ENCODE results near the gene CT47B1.
"Not testable (repeated sequence)": the region's sequence is repeated elsewhere in the genome, so short reads cannot be mapped to it uniquely, and the experiment has no call there.

The CT47B1 gene

GRCh38 chrX:120875766-120876165, at the start of gene CT47B1:
Gene CT47B1 (minus strand): TSS chrX:120875866. CDS start chrX:120875670, 196 bp downstream.
- not testable (repeated sequence) for H3K4me3 ChIP-seq (ENCODE audit: low read depth, low read length); H3K36me3 ChIP-seq; H3K27ac ChIP-seq; DNase-seq; H3K9me3 ChIP-seq (ENCODE audit: severe bottlenecking)
- peaks cover 20% of the 10 kb centered on the region for H3K27me3 ChIP-seq (ENCODE audit: insufficient read depth, low read depth, severe bottlenecking)

GRCh38 chrX:120874678-120875557, 748 bp downstream of the CT47B1 start:
- no peak for TF ChIP-seq CTCF (IDR thresholded peaks at IDR 0.05; ENCODE audit: low read depth, low read length)
- Histone ChIP-seq H3K9me3 (ENCODE audit: severe bottlenecking) (no peaks in the 10 kb centered on the region), H3K4me3 (ENCODE audit: low read depth, low read length) (no peak overlapping the region), H3K36me3 (no peaks in the 10 kb centered on the region), H3K27me3 (ENCODE audit: insufficient read depth, low read depth, severe bottlenecking) (peaks cover 21% of the 10 kb centered on the region), H3K27ac (no peak overlapping the region)
- DNase-seq: no peak

GRCh38 chrX:120857240-120857639, 18.4 kb downstream of the CT47B1 start:
- H3K4me3 ChIP-seq (ENCODE audit: low read depth, low read length): no peak overlapping the region
- DNase-seq: peak; percentile 6
- H3K9me3 ChIP-seq (ENCODE audit: severe bottlenecking): no peaks in the 10 kb centered on the region
- no peaks in the 10 kb centered on the region for H3K36me3 ChIP-seq
- TF ChIP-seq CTCF (IDR thresholded peaks at IDR 0.05; ENCODE audit: low read depth, low read length): 0 out of 2 replicates have a peak, but pooled peaks have one; percentile 4
- no peak overlapping the region for H3K27ac ChIP-seq
- H3K27me3 ChIP-seq (ENCODE audit: insufficient read depth, low read depth, severe bottlenecking): peaks cover 33% of the 10 kb centered on the region

GRCh38 chrX:120840827-120841226, 34.8 kb downstream of the CT47B1 start:
- H3K4me3 ChIP-seq (ENCODE audit: low read depth, low read length): no peak overlapping the region
- H3K27me3 ChIP-seq (ENCODE audit: insufficient read depth, low read depth, severe bottlenecking): peaks cover 22% of the 10 kb centered on the region
- H3K9me3 ChIP-seq (ENCODE audit: severe bottlenecking): no peaks in the 10 kb centered on the region
- no peaks in the 10 kb centered on the region for H3K36me3 ChIP-seq
- no peak for DNase-seq
- no peak for TF ChIP-seq CTCF (IDR thresholded peaks at IDR 0.05; ENCODE audit: low read depth, low read length)
- no peak overlapping the region for H3K27ac ChIP-seq

GRCh38 chrX:120839491-120839890, 36.2 kb downstream of the CT47B1 start:
- TF ChIP-seq CTCF (IDR thresholded peaks at IDR 0.05; ENCODE audit: low read depth, low read length): no peak
- no peak for DNase-seq
- H3K36me3 ChIP-seq: no peaks in the 10 kb centered on the region
- no peaks in the 10 kb centered on the region for H3K9me3 ChIP-seq (ENCODE audit: severe bottlenecking)
- no peak overlapping the region for H3K27ac ChIP-seq
- peaks cover 22% of the 10 kb centered on the region for H3K27me3 ChIP-seq (ENCODE audit: insufficient read depth, low read depth, severe bottlenecking)
- H3K4me3 ChIP-seq (ENCODE audit: low read depth, low read length): no peak overlapping the region

- H3K27ac ChIP-seq; H3K27me3 ChIP-seq (ENCODE audit: insufficient read depth, low read depth, severe bottlenecking): not testable (repeated sequence)
Measured at GRCh38 chrX:120827213-120827612, 48.5 kb downstream of the CT47B1 start.

More at GRCh38 chrX:120827213-120827612, 48.5 kb downstream of the CT47B1 start:
- H3K4me3 ChIP-seq (ENCODE audit: low read depth, low read length); DNase-seq; H3K36me3 ChIP-seq; H3K9me3 ChIP-seq (ENCODE audit: severe bottlenecking): not testable (repeated sequence)

Measured in WERI-Rb-1 (cell line).